HUDEP-2 (cell line): ENCODE data around the gene CCT3.
"Not testable (repeated sequence)": the region's sequence is repeated elsewhere in the genome, so short reads cannot be mapped to it uniquely, and the experiment has no call there.

Experiments
- DNase-seq, 76 experiments: peaks; one replicate each; lab custom pipeline; 2025; ENCODE audit not compliant: unreplicated experiment in 76 of 76; lab: John Stamatoyannopoulos, UW

Gene CCT3

DNA sequence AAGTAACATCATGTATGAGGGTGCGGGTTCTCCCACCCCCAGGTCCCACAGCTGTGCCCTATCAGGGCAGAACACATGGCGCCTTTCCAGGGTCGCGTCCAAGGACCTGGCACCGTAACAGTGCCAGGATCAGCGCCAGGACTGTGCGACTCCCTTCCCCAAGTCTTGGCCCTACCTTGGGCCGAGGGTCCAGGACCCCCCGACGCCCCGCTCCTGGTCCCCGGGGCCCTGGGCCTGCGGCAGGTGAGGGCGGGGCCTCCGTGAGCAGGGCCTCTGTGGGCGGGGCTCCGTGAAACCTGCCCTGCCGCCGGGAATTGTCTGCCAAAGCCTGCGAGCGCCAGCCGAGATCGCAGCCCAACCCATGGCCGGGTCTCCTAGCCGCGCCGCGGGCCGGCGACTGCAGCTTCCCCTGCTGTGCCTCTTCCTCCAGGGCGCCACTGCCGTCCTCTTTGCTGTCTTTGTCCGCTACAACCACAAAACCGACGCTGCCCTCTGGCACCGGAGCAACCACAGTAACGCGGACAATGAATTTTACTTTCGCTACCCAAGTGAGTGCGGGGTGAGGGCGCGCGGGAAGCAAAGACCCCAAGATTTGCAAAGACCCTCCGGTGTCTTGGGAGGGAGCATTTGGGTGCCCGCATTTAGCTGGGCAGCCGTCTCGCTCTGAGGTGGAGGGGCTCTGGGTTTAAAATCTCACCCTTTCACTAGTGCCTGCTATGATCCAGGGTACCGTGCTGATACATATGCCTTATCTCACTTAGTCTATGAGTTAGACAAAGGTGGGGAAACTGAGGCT is 31.0 kb upstream of the CCT3 start, which contains the start of gene RHBG:
RHBG (plus strand) TSS at position 323 of the 796 bp plus-strand sequence; CDS start at position 362, 39 bp downstream.
- peak in 5 of 76 experiments; percentile 4 to 21 (median 5) for DNase-seq

DNA sequence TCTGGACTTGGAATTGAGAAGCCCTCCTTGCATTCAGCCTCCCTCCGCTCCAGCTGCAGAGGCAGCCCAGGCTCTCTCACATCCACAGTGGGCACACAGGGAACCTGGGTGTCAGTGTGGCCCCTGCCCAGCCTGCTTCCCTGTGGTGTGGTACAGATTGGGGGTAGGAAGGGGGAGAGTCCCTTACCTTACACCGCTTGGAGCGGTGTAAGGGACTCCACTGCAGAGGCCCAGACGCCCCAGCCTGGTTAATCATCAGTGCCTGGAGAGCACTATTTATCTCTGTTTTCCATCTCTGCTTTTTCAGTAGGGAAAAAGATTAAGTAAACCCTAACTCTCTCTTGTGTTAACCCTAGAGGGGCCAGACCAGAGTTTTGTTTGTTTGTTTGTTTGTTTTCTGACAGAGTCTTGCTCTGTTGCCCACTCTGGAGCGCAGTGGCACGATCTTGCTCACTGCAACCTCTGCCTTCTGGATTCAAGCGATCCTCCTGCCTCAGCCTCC is 30.1 kb upstream of the CCT3 start:
- DNase-seq = no peak

- DNase-seq = no peak
These were observed 29.5 kb upstream of the CCT3 start for GRCh38 chr1:156367383-156368156.

GRCh38 chr1:156366378-156367166 is 28.5 kb upstream of the CCT3 start:
- DNase-seq = no peak

GRCh38 chr1:156365754-156366153 is 27.7 kb upstream of the CCT3 start:
- DNase-seq = no peak

- DNase-seq = no peak
These were observed 22.4 kb upstream of the CCT3 start for GRCh38 chr1:156360534-156360933.

DNA sequence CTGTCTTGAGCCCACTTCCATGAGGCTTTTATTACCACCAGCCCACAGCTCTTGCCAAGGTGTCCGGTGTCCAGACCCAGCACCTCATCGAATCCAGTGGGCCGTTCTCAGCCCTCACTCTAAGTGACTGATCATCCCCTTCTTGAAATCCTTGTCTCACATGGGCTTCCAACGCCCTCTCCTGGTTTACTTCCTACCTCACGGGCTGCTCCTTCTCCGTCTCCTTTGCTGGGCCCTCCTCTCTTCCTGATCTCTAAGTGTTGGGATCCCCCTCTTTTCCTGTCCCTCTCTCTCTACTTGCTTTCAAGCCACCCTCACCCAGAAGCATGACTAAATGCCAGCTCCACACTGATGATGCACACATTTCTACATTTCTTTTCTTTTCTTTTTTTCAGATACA is 21.9 kb upstream of the CCT3 start:
- peak in 1 of 76 experiments; percentile 2 for DNase-seq

DNA sequence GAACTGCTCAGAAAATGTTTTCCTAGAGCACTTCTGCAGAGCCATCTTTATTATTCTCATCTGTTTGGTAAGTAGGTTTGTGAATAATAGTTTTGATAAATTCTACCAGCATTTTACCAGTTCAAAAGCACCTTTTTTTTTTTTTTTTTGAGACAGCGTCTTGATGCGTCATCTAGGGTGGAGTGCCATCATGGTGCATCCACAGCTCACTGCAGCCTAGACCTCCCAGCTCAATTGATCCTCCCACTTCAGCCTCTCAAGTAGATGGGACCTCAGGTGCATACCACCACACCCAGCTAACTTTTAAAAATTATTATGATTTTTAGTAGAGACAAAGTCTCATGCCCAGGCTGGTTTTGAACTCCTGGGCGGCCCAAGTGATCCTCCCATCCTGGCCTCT is 21.2 kb upstream of the CCT3 start:
- DNase-seq = no peak

DNA sequence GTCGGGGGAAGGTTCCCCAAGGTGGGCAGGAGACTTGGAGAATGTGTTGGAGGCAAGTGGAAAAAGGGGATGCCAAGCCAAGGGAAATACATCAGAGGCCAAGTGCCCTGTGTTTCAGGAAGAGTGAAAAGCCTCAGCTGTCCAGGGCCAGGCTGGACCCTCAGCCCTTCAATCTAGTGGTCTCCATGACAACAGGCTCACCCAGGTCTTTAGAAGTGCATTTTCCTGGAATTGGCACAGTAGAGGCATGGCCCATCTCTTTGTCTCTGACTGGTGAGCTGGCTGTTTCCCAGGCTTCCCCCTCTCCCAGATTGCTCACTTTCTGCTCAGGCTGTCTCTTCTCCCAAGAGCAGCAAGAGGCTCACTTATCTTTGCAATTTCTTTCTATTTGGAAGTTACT is 20.5 kb upstream of the CCT3 start:
- no peak for DNase-seq

GRCh38 chr1:156357977-156358376 is 19.9 kb upstream of the CCT3 start:
- no peak for DNase-seq

- peak in 16 of 76 experiments; percentile 1 to 18 (median 12) for DNase-seq
These were observed 18.9 kb upstream of the CCT3 start for GRCh38 chr1:156356875-156357534.

GRCh38 chr1:156356262-156356874 is 18.3 kb upstream of the CCT3 start:
- DNase-seq = no peak

- not testable (repeated sequence) for DNase-seq
These were observed 14.4 kb upstream of the CCT3 start for GRCh38 chr1:156352481-156352880.

- no peak for DNase-seq
These were observed 9.2 kb upstream of the CCT3 start for GRCh38 chr1:156347331-156347730.

DNA sequence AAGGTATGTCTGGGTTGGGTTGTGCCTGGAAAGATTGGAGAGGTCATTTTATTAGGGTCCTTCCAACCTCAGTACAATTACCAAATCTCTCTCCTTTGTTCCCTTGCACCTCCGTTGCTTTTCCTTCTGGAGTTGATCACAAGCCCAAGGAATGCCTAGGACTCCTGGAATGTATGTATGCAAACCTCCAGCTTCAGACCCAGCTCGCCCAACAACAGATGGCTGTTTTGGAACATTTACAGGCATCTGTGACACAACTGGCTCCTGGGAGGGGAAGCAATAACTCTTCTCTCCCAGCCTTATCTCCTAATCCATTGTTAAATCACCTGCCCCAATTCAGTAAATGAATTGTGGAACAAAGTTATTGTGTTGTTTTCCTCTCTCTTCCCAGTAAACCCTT is 8.5 kb upstream of the CCT3 start:
- DNase-seq = no peak

DNA sequence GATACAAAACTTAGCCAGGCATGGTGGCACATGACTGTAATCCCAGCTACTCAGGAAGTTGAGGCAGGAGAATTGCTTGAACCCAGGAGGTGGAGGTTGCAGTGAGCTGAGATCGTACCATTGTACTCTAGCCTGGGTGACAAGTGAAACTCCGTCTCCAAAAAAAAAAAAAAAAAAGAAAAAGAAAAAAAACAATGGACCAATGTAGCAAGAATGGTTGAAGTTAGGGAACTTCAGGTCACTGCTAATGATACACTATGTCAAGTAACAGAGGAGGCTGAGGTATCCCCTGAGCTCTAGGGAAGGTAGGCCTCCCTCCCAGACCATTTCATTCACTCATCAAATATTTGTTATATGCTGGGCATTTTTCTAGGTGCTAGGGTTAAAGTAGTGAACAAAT is 7.9 kb upstream of the CCT3 start:
- not testable (repeated sequence) for DNase-seq

DNA sequence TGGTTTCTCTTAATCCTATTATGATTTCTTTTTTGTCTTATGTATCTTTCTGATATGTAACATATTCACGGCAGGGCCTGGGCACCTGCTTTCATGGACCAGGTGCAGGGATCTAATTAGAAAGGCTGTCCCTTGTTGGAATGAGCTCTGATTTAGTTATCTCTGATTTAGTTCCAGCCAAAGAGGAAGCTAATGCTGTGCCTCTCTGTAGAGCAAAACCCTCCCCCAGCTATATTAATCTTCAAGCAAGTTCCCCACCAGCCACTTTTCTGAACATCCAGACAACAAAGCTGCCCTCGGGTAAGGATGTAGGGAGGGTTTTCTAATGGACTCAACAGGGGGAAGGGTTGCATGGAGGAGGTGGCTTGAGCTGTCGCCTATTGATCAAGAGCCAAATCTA is 6.3 kb upstream of the CCT3 start:
- DNase-seq = no peak

GRCh38 chr1:156342166-156342955 is 4.3 kb upstream of the CCT3 start:
- DNase-seq = no peak

GRCh38 chr1:156337888-156338179 is 258 bp downstream of the CCT3 start:
- DNase-seq = no peak
